Glutamatergic neuron (in vitro differentiated cells): Measurements from ENCODE around the gene CBX5. TPM values are rescaled to one million over a fixed set of nuclear protein-coding genes. Genes with fewer than 3 reads are reported as not detected.

Experiments
- DNase-seq: peaks from one replicate; pipeline ENCODE4 v3.0.0; 2022
- H3K27ac Mint-ChIP-seq: one replicate; pipeline ENCODE4 v1.8.0; 2020; ENCODE audit warnings: mild to moderate bottlenecking, mixed read lengths, inconsistent platforms; ENCODE audit not compliant: unreplicated experiment
- H3K27me3 Mint-ChIP-seq: one replicate; pipeline ENCODE4 v1.8.0; 2020; ENCODE audit warnings: mild to moderate bottlenecking, moderate library complexity, mixed read lengths, inconsistent platforms; ENCODE audit not compliant: unreplicated experiment
- H3K36me3 Mint-ChIP-seq: one replicate; pipeline ENCODE4 v1.8.0; 2020; ENCODE audit warnings: mild to moderate bottlenecking, mixed read lengths, inconsistent platforms; ENCODE audit not compliant: unreplicated experiment
- H3K4me1 Mint-ChIP-seq: one replicate; pipeline ENCODE4 v1.8.0; 2020; ENCODE audit warnings: mild to moderate bottlenecking, low read depth, mixed read lengths, inconsistent platforms; ENCODE audit not compliant: unreplicated experiment
- H3K4me3 Mint-ChIP-seq: one replicate; pipeline ENCODE4 v1.8.0; 2020; ENCODE audit warnings: mild to moderate bottlenecking, mixed read lengths, inconsistent platforms; ENCODE audit not compliant: unreplicated experiment
- H3K9me3 Mint-ChIP-seq: one replicate; pipeline ENCODE4 v1.8.0; 2020; ENCODE audit warnings: mild to moderate bottlenecking, moderate library complexity, mixed read lengths, inconsistent platforms; ENCODE audit not compliant: unreplicated experiment
- CTCF ChIP-seq: fragments of 200-600 bp; sonication (generic); IDR thresholded peaks from one replicate; pipeline ENCODE4 v1.5.0; 2021; ENCODE audit not compliant: partially characterized antibody, unreplicated experiment
- total RNA-seq: library from RNA; stranded (reverse); fragmentation: NEBNext Ultra II Directional; extraction: Animal tissue kit (Norgen Biotek cat#: 25700); gene quantifications from one replicate; pipeline ENCODE4 v1.2.1, GENCODE V29; 2021; ENCODE audit not compliant: unreplicated experiment

The CBX5 gene
- total RNA-seq, 1 donor from 2014 or later: 225 TPM

GRCh38 chr12:54299515-54300224 is 19.7 kb upstream of the CBX5 start:
- H3K36me3 Mint-ChIP-seq: no peaks in the 10 kb centered on the region

GRCh38 chr12:54298904-54299303 is 19.0 kb upstream of the CBX5 start:
- TF ChIP-seq CTCF: no peak
- no peak overlapping the region for H3K27ac Mint-ChIP-seq
- H3K4me3 Mint-ChIP-seq: no peak overlapping the region
- no peak for DNase-seq
- peaks cover 2% of the 10 kb centered on the region for H3K4me1 Mint-ChIP-seq
- H3K9me3 Mint-ChIP-seq: peaks cover 1% of the 10 kb centered on the region
- H3K36me3 Mint-ChIP-seq: no peaks in the 10 kb centered on the region
- H3K27me3 Mint-ChIP-seq: peaks cover 4% of the 10 kb centered on the region

More at GRCh38 chr12:54299515-54300224, 19.7 kb upstream of the CBX5 start:
- H3K4me3 Mint-ChIP-seq: peak overlapping the region; percentile 43
- DNase-seq: no peak
- H3K9me3 Mint-ChIP-seq: peaks cover 1% of the 10 kb centered on the region
- no peak overlapping the region for H3K27ac Mint-ChIP-seq
- H3K27me3 Mint-ChIP-seq: peaks cover 4% of the 10 kb centered on the region
- peaks cover 4% of the 10 kb centered on the region for H3K4me1 Mint-ChIP-seq
- no peak for TF ChIP-seq CTCF

- TF ChIP-seq CTCF: no peak
- Mint-ChIP-seq H3K27ac (no peak overlapping the region), H3K27me3 (peaks cover 4% of the 10 kb centered on the region), H3K4me3 (no peak overlapping the region), H3K9me3 (peaks cover 4% of the 10 kb centered on the region), H3K36me3 (no peaks in the 10 kb centered on the region), H3K4me1 (peaks cover 2% of the 10 kb centered on the region)
- no peak for DNase-seq
Observed at GRCh38 chr12:54296393-54297099, 16.6 kb upstream of the CBX5 start.

GRCh38 chr12:54294953-54295566 is 15.1 kb upstream of the CBX5 start:
- H3K4me1 Mint-ChIP-seq: peaks cover 2% of the 10 kb centered on the region
- no peaks in the 10 kb centered on the region for H3K36me3 Mint-ChIP-seq
- H3K4me3 Mint-ChIP-seq: no peak overlapping the region
- no peak for TF ChIP-seq CTCF
- H3K27ac Mint-ChIP-seq: no peak overlapping the region
- H3K27me3 Mint-ChIP-seq: peaks cover 4% of the 10 kb centered on the region
- H3K9me3 Mint-ChIP-seq: peaks cover 4% of the 10 kb centered on the region
- no peak for DNase-seq
